Central memory CD4-positive, alpha-beta T cell (primary cell): ENCODE results near the gene BAAT.
"Not testable (repeated sequence)": the region's sequence is repeated elsewhere in the genome, so short reads cannot be mapped to it uniquely, and the experiment has no call there.

Experiments
- DNase-seq: peaks from one replicate; pipeline ENCODE4 v3.0.0; 2022

The BAAT gene

DNA sequence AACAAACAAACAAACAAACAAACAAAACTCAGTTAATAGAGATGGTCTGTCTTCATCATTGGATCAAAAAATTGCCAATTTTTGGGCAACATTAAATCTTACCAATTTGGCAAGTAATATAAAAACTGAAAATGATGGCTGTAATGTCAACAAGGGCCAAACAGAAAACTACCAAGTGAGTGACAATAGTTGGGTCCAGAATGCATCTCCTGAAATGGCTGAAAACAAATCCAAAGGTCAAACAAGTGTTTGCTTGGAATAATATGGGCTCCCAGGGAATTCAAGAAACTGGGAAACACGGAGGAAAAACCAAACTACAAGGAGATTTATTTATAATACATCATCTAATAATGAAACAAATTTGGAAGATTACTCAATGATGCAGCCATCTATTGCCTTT is 25.1 kb downstream of the BAAT start:
- no peak for DNase-seq

- no peak for DNase-seq
Measured at GRCh38 chr9:101356619-101357018, 28.2 kb downstream of the BAAT start.

DNA sequence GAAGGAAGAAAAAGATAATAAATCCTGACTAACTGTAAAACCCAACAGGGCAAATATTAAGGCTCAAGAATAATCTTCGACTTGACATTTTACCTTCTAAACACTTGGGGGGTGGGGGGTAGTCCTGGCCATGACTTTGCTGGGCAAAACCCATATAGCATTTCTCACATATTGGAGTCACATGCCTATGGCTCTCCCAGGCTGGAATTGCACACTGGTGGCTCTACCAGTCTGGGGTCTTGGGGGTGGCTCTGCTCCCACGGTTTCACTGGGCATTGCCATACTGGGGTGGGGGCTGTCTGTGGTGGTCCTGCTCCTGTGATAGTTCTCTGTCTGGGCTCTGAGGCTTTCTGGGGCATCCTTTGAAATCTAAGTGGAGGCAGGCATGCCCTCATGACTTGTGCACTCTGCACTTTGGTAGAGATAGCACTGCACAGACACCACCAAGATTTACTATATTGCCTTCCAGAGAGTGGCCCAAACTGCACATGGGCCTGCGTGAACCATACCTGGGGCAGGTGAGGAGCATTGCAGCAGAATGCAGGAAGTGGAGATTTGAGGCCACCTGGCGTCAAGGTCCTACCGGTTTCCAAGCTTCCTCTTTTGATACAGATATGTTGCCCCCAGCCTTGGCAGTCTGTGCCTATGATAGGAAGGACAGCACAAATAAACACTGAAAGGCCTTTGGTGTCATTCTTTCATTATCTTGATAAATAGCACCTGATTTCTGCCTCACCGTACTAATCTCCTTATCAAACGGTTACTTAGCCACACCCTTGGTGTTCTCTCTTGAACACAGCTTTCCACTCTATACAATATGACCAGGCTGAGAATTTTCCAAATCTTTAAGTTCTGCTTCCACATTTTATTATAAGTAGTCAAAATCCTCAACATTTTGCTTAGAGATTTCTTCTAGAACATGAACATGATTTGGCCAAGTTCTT is 29.8 kb downstream of the BAAT start:
- no peak for DNase-seq

GRCh38 chr9:101354143-101354764 is 30.6 kb downstream of the BAAT start:
- DNase-seq: no peak

- no peak for DNase-seq
Measured at GRCh38 chr9:101353683-101354082, 31.1 kb downstream of the BAAT start.

DNA sequence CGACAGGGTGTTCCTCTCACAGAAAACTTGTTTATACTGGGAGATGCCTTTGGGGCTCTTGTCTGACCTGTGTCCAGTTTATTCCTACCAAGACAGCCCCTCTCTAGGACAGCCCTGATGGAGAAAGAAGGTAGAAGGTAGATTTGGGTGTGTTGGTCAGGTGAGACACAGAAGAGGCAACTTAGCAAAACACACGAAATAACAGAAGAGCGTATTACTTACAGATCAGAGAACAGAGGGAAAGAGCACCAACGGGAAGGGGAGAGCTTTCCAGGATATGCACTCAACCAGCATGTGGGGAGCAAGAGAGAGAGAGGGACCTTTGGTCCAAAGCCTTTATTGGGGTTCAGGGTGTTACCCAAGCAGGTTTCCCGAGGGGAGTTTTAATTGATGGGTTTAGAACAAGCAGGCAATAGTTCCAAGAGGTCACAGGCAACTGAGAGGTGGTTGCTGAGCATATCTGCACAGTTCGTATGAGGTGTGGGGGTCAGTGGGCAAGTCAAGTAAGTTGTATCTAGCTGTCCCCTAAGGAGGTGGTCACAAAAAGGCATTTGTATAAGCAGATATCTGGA is 31.8 kb downstream of the BAAT start:
- DNase-seq: no peak

DNA sequence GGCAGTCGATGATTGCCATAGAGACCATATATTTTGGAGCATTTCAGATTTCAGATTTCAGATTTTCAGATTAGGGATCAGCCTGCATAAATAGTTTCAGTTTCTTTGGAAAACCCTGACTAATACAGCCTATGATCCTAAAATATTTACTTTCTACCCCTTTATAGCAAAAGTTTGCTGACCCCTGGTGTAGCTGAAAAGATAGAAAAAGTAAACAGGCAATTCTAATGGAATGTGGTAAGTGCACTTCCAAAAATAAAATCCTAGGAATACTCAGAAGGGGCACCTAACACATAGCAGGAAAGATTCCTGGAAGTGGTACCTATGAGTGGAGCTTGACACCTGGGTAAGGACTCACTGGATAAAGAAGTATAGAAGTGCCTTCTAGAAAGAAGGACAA is 34.5 kb downstream of the BAAT start:
- DNase-seq: no peak

GRCh38 chr9:101342595-101342994 is 42.2 kb downstream of the BAAT start:
- no peak for DNase-seq

DNA sequence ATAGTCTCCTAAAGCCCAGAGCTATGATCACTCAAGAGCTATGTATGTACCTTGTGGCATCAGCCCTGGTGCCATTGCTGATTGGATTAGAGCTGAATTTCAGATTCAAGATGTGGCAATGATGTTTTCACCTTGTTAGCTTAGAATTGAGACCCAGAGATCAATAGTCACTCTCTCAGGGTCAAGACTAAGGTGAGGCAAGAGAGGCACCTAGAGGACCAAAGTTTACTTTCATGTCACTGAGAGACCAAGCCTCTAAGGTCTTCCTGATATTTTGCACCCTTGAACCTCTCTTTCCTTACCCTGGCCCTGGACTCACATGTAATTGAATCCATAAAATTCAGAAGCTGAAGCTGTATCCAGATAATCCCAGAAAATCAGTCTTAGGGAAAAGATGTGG is 42.8 kb downstream of the BAAT start:
- no peak for DNase-seq

- DNase-seq: no peak
Measured at GRCh38 chr9:101337237-101337636, 47.6 kb downstream of the BAAT start.

DNA sequence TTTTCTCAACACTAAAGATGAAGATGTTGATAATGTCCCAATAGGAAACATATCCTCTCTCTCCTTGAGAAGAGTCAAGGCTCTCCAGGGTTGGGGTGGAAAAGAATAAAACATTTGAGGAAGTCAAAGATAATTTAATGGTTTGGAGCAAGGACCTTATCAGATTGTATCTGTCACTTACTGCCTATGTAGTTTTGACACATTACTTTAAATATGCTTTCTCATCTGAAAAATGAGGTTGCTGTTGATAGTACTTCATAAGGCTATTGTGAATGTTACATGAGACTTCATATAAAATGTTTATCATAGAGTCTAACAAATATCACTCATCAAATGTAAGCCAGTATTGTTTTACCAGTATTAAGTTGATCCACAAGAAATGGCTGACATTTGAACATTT is 48.7 kb downstream of the BAAT start:
- no peak for DNase-seq

- no peak for DNase-seq
Measured at GRCh38 chr9:101333926-101334702, 50.7 kb downstream of the BAAT start.

DNA sequence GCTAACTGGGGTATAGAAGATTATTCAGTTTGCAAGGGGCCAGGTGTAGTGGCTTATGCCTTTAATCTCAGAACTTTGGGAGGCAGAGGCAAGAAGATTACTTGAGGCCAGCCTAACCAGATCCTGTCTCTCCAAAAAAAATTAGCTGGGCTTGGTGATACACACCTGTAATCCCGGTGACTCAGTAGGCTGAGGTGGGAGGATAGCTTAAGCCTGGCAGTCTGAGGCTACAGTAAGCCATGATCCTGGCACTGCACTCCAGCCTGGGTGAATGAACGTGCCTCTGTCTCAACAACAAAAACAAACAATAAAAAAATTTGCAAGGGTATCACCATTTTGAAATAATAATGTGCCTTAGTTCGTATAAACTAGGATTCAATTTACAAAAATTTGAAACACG is 51.3 kb downstream of the BAAT start:
- DNase-seq: no peak

DNA sequence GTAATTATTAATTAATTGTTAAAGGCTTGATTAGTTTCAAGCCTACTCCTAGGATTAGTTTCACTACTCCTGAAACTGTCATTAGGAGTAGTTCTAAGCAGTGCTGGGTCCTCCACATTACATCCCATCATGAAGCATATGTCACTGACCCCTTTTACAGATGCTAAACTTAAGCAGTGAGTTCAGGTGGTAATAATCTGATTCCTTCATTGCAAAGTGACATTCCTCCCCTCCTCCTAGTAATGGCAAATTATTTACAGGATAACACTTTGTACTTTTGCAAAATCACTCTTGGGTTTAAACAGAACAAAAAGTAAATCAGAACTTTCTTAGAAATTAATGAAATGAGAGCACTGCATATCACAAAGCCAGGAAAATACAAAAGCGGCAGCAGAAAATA is 52.4 kb downstream of the BAAT start:
- DNase-seq: no peak

GRCh38 chr9:101327422-101327909 is 57.3 kb downstream of the BAAT start:
- DNase-seq: not testable (repeated sequence)

DNA sequence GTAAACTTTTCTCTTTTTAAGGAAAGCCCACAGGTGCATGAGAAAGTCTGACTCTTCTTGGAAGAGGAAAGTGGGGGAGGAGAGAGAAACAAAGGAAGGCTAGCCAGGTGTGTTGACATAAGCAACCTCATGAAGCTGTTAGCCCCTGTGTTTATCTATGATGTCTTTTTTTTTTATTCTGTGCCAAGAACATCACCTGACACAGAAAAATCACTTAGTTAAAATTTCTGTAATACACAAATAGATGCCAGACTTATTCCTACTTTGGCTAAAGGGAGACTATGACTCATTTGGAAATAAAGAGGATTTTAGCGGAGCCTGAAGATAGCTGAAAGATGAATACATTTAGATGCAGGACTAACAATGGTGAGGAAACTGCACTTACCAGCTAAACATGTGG is 58.3 kb downstream of the BAAT start:
- DNase-seq: no peak

DNA sequence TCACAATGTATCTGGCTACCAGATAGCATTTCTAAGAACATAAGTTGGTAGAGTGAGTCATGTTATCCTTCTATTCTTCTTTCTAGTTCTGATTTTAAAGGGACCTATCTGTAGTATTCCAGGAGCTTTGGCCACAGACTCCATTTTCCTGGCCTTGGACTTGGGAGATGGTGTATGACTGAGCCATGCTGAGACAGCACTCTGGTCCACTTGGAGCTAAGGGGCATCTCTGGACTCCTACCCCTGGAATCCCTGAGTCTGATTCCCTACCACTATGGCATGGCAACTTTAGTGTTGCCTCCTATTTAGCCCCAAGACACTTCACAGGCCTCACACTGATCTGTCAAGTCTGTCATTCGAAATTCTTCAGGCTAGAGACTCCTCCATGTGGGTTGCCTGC is 58.8 kb downstream of the BAAT start:
- DNase-seq: no peak

- no peak for DNase-seq
Measured at GRCh38 chr9:101325053-101325452, 59.8 kb downstream of the BAAT start.

DNA sequence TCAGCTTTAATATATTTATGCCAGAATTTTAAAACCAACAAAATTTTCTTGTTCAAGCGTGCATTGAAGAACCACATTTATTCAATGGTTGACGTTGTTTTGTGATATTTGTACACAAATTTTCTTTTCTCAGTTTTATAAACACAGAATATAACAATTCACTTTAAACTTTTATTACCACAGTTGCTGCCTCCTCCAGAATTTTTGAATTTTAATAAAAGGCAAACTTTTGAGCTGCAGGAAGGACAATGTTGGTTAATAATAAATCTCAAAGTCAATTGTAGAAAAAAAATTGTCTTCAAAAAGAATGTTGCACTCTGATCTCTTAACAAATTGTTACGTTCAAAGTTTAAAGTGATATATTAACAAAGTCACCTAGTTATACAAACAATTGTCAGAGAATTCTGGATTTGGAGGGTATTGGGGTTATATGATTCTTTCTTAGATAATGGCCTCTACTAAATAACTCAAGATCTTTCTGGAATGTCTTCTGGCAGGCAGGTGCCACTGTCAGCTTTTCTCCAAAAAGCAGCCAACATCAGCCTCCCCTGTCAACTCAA is 60.5 kb downstream of the BAAT start:
- DNase-seq: no peak

DNA sequence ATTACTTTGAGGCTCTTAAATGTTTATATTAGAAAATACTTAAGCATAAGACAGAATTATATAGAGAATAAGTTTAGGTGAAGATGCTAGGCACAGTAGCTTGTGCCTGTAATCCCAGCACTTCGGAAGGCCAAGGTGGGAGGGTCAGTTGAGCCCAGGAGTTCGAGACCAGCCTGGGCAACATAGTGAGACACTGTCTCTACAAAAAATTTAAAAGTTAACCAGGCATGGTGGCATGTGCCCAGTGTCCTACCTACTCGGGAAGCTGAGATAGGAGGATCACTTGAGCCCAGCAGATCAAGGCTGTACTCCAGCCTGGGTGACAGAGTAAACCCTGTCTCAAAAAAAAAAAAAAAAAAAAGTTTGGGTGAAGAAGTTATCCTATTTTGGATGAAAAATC is 61.7 kb downstream of the BAAT start:
- no peak for DNase-seq

- DNase-seq: no peak
Measured at GRCh38 chr9:101317735-101318134, 67.1 kb downstream of the BAAT start.

DNA sequence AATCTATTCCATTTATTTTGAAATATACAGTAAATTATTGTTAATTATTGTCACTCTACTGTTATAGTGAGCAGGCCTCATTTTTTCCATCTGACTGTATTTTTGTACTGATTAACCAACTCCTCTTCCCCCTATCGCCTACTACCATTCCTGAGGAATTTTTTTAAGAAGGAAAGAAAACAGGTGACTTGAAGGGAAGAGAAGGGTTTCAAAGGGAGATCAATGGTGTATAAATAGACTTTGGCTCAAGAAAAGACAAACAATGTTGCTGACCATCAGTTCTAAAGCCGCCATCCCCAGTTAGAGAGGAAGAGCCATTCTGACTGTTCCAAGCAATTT is 69.7 kb downstream of the BAAT start:
- no peak for DNase-seq

DNA sequence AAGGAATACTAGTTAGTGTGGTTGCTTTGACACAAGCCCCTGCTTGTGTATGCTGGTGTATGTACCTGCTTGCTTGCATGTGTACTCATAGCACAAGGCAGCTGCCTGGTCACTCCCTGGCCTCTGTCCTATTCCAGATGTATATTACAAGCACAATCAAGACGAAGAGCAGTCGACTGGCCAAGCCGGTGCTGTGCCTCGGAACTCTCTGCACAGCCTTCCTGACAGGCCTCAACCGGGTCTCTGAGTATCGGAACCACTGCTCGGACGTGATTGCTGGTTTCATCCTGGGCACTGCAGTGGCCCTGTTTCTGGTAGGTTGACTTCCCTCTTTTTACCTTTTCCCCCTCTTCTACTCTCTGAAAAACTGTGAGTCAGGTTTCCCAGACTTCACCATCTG is 72.1 kb downstream of the BAAT start:
- no peak for DNase-seq
